ENCODE measurements around the gene UBE2B.
A peak's percentile ranks its signal among the peaks of the same experiment; 100 is the strongest.
"Not testable (repeated sequence)": the region's sequence is repeated elsewhere in the genome, so short reads cannot be mapped to it uniquely, and the experiment has no call there.

Gene UBE2B

DNA sequence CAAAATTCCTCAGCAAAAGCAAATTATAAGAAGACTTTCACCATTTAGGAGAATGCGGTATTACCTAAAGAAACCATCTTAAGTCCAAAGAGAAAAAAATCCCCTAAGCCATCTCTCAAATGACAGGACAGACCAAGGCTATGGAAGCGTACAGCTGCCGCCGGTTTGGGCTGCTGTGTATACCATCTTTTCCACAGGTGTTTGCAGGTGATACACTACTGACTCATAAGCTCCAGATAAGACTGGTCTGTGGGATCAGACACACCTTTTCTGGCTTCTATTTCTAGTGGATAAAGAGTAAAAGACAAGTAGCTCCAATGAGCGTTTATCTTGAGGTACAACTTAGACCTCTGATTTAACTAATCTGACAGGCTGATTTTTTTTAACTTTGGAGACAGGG is 32.6 kb downstream of the UBE2B start:
- no peak for DNase-seq

DNA sequence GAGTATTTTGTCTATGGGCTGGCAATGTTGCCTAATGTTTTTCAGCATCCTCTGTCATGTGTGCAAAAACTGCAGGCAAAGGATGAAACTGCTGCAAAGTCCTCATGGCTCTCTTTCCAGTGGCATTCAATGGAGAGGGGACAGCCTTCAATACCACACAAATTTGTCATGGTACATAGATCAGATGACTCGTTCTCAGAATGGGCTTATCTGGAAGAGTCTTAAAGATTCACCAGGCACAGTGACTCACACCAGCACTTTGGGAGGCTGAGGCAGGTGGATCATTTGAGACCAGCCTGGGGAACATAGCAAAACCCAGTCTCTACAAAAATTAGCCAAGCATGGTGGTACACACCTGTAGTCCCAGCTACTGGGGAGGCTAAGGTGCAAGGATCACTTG is 35.0 kb downstream of the UBE2B start:
- no peak for DNase-seq

DNA sequence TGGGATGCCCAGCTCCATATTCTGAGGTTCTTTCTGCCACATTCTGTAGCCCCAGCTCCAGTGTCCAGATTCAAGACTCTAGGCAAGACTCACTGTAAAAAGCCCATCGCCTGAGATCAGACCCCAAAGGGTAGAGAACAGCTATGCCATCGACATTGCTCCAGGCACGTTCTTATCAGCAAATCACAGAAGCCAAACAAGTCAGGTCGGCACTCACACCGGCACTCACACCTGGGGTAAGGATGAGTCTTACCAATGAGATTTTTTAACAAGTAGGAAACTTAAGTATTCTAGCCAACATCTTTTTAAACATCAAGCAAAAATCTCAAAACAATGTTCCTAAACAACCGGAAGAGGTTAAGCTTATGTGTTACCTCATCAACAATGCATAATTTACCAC is 38.0 kb downstream of the UBE2B start:
- no peak for DNase-seq

DNA sequence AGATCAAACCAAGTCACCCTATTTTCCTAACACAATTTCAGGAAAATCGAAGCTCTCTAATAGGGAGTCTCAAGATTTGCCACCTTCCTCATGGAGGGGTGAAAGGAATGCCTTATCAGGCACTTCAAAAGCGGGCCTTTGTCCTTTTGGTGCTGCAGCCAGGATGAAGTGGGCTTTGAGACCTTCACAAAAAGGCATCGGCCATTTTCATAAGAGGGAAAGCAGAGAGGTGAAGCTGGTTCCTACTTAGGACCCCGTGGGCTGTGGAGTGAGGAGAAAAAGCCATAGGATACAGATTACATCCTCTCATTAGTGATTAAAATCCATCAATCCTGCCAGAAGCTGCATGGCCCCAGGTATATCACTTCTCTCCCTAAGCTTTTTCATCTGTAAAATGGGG is 39.5 kb downstream of the UBE2B start:
- DNase-seq = no peak

DNA sequence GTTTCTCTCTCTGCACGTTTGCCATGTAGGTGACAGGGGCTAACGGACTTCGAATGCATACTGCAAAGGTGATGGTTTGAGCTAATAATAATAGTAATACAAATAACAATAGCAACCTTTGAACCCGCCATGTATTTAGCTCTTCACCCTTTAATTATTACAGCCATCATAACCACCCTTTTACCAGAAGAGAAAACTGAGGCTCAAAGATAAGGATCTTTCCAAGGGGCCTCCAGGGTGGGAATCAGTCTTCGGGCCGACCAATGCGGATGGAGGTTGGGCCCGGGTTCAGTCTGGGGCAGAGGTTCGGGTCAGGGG is 39.8 kb downstream of the UBE2B start:
- no peak for DNase-seq

DNA sequence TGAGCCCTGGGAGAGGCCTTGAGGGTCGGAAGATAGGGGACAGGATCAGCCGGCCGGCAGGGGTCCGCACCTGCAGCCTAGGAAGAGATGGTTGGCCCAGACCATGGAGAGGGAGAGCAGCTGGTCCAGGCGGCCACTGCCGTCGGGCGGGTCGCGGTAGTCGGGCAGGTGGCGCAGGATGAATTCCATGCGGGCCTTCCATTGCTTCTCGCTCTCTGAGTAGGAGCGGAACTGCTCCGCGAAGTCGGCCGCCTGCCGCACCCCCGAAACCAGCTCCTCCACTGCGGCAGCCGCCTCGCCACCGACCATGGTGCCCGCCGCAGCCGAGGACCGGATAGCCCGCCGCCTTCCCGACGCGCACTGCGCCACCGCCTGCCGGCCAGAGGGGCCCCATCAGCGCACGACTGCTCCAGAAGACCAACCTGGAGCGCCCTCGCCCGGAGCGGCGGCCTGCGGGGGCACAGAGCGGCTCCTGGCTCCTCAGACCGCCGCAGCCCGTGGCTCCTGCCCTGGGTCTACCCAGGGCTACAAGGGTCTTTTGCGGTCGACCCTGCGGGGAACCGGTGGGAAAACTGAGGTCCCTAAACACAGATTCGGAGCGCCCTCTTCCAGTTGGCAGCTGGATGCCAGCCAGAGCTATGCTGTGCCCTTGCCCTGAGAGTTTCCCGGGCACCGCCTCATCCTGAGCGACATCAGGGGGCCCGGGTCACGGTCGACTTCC is 40.3 kb downstream of the UBE2B start, which contains the start of gene CDKN2AIPNL:
TSS of gene CDKN2AIPNL (minus strand) at position 336 of the 721 bp plus-strand sequence. CDS start at position 309, 27 bp downstream.
- DNase-seq = peak; percentile 91

DNA sequence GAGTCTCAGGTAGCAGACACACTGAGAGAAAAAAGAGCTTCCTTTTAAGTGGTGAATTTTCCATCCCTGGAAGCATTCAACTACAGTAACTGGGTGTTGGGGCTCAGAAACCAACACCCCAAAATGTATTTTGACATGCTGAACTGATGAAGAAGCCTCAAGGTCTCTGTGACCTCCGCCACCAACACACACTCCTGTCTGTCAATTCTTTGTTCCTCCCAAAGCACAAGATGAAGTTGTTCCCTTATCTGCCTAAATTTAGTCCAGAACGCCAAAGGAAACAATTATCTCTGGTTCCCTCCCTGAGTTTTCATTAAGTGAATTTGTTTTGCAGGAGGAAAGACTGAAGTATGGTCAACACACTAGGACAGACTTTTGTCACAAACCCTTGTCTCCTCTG is 41.7 kb downstream of the UBE2B start:
- no peak for DNase-seq

DNA sequence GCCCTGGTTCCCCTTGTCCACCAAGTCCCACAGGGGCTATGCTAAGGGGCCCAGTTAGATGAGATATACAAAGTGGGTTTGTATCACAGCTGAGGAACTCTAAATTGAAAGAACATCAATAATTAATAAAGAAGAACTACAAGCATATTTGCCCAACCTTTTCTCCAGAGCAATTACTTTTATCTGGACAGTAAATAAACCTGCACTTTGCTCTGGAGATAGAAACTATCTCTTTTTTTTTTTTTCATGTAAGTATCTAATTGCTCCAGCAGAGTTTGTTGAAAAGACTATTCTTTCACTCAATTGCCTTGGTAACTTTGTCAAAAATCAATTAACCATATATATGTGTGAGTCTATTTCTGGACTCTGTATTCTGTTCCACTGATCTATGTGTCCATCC is 46.3 kb downstream of the UBE2B start:
- no peak for DNase-seq

DNA sequence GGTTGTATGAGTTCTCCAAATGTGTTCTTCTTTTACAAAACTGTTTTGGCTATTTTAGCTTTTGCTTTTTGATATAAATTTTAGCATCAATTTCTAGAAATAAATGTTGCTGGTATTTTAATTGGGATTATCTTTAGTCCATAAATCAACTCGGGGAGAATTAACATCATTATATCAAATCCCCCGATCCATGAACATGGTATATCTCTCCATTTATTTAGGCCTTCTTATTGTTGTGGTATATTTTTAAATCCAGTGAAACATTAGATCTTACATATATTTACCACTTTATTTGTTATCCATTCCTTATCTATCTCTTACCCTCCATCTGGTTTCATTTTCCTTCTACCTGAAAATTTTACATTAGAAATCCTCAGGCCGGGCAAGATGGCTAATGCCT is 47.6 kb downstream of the UBE2B start:
- no peak for DNase-seq

DNA sequence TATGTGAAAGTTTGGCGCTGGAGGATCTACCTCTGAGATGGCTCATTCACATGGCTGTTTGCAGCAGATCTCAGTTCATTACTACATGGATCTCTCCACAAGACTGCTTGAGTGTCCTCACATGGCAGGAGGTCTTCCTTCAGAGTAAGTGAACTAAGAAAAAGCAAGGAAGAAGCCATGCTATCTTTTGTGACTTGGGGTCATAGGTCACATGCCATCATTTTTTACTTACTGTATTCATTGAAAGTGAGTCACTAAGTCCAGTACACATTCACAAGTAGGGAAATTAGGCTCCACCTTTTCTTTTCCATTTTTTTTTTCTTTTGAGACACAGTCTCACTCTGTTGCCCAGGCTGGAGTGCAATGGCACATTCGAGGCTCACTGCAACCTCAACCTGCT is 49.0 kb downstream of the UBE2B start:
- DNase-seq = no peak

DNA sequence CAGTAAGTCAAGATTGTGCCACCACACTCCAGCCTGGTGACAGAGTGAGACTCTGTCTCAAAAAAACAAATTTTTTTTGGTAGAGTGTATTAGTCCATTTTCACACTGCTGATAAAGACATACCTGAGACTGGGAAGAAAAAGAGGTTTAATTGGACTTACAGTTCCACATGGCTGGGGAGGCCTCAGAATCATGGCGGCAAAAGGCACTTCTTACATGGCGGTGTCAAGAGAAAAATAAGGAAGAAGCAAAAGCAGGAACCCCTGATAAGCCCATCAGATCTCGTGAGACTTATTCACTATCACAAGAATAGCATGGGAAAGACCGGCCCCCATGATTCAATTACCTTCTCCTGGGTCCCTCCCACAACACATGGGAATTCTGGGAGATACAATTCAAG is 49.7 kb downstream of the UBE2B start:
- not testable (repeated sequence) for DNase-seq

DNA sequence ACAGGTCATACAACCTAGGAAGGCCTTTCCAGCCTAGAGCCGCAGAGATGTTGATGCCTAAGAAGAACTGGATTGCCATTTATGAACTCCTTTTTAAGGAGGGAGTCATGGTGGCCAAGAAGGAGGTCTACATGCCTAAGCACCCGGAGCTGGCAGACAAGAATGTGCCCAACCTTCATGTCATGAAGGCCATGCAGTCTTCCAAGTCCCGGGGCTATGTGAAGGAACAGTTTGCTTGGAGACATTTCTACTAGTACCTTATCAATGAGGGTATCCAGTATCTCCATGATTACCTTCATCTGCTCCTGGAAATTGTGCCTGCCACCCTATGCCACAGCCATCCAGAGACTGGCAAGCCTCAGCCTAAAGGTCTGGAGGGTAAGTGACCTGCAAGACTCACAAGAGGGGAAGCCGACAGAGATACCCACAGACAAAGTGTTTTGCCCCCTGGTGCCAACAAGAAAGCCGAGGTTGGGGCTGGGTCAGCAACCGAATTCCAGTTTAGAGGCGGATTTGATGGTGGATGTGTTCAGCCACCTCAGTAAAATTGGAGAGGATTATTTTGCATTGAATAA is 51.5 kb downstream of the UBE2B start:
- DNase-seq = no peak

DNA sequence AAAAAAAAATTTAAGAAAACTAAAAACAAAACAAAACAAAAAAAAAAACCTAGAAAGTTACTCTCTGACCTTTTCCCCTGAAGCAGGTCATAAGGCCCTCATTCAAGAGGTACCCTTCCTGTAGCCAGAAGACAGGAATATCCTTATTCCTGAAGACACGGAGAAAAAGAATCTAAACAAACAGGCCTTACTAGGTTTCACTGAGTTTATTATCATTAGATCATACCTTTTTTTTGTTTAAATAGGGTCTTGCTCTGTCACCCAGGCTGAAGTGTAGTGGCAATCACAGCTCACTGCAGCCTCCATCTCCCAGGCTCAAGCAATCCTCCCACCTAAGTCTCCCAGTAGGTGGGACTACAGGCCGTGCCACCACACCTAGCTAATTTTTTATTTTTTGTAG is 52.0 kb downstream of the UBE2B start:
- DNase-seq = no peak

DNA sequence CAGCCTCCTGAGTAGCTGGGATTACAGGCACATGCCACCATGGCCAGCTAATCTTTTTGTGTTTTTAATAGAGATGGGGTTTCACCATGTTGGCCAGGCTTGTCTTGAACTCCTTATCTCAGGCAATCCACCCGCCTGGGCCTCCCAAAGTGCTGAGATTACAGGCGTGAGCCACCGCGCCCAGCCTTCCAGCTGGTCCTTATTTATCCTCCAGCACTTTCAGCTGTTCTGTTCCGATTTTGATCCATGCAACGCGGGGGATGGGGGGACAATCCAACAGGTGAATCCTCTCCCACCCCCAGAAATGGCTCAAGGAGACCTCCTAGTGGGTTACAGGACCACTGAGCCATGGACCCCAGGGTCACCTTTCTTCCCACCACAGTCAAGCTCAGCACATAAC is 55.0 kb downstream of the UBE2B start:
- no peak for DNase-seq

DNA sequence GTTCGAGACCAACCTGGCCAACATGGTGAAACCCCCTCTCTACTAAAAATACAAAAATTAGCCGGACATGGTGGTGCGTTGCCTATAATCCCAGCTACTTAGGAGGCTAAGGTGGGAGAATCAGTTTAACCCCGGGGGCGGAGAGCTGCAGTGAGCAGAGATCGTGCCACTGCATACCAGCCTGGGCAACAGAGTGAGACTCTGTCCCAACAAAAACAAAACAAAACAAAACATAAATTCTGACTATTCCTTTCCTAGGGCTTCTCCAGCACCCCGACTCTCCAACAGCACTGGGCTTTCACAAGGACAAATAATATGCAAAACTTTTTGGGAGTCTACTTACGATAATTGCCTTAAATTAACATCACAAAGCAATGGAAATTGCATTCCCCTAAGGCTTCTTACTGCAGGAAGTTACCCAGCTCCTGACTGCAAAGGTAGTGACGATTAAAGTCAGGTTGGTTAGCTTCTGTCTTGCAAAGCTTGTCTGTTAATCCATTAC is 56.2 kb downstream of the UBE2B start:
- DNase-seq = no peak

DNA sequence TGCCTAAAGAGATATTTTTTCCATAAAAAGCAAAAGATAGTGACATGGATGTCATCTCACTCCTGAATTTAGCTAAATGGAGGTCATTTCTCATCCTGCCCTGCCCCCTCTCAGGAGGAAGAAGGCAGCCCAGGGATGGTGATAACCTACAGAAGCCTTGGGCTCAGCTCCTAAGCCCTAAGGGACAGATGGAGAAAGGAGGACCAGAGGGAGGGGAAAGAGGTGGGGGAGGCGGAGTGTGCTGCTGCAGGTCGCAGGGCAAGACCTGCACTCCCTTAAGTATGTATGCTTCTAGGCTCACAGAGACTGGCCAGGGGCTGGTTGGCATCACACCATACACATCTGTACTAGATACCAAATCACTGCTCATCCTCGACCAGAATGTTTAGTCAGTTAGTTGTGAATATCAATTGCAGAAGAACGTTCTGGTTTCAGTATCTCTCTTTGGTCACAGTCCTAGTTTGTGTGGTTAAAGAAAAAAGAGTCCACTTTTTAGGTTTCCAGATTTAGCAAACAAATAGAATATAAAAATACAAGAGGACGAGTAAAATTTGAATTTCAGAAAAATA is 58.7 kb downstream of the UBE2B start:
- no peak for DNase-seq

DNA sequence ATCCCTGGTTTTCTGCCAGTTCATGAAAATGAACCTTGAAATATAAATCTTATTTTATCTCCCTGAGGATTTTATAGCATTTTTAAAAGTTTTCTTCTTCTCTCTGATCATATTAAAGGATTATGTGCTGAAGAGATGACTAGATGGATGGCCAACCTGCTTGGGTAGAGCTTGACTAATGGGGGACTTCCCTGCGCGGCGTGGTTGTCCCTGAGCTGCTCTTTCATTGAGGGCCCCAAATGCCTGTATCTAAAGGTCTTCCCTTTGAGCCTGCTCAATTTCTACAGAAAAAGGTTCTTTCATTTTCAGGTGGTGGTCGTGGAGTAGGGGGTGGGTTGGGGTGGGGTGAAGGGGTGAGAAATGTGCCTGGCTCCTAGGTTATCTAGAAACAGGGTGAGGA is 60.8 kb downstream of the UBE2B start:
- no peak for DNase-seq

DNA sequence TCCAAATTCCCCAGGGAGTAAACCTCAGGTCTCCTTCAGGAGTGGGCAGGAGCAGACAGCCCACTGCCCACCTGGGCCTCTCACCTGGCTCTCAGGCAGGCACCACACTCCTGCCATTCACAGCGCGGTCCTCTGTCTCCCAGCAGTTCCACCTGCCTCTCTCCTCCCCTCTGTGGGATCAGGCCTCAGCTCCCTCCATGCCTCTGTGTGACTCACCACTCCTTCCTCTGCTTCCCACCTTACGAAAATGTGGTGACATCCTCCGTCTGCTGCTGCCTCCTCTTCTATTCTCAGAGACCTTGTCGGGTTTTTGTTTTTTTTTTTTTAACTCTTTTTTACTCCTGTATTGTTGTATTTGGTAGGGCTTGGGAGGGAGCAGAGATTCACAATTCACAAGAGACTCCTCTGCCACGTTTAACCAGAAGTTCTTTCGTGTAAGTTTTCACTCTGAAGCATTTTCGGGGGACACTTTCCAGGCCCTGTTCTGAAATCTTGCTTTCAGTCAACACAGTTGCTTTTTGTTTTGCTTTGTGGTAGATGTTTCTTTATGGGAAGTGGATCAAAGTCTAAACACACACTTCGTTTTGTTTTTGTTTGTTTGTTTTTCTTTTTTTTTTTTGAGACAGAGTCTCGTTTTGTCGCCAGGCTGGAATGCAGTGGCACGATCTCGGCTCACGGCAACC is 61.4 kb downstream of the UBE2B start:
- DNase-seq = no peak

DNA sequence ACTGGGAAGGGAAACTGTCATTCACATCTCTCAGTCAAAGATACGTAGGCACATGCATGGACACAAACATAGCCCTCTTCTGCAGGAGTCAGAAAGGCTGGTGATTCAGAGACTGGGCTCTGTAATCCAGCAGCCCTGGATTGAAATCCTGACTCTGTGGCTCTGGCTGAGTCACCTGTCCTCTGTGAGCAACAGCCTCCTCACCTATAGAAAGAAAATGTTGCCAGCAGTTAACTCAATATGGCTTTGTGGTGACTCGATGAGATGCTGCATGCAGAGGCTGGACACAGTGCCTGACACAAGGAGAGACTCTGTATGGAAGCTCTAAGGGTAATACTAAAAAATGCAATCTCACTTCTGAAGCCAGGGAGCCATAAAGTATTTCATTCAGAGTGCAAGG is 64.2 kb downstream of the UBE2B start:
- no peak for DNase-seq

DNA sequence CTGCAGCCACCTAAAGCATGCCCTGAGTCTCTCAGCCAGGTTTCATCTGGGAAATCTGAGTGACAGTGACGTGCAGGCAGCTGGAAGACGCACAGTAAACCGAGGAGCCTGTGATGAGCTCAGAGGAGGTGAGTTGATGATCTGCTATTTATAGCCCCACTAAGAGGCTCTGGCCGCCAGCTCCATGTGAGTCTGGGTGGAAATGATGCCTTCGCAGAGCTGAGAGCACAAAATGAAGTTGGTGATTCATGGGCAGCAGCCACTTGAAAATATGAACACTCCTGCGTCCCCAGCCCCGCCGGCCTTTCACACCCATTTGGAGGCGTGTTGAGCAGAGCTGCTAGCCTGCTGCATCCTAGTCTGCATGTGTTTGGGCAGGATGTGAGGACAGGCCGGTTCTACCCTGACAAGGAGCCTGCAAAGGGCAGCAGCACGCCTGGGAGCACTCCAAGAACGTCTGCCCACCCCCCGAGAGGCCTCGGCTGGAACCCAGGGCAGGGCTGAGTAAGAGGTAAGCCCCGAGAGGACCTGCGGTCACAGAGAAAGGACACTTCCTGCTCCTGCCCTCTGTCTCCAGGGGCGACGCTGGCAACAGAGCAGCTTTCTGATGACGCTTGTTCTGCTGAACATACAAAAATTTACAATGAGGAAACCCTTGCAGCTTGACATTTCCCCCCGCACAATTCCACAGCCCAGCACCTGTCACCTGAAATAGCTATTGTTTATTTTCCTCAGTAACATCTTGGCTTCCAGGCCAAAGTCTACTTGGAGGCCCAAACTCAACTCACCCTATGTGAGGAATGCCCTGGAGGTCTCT is 65.4 kb downstream of the UBE2B start:
- DNase-seq = peak; percentile 20

DNA sequence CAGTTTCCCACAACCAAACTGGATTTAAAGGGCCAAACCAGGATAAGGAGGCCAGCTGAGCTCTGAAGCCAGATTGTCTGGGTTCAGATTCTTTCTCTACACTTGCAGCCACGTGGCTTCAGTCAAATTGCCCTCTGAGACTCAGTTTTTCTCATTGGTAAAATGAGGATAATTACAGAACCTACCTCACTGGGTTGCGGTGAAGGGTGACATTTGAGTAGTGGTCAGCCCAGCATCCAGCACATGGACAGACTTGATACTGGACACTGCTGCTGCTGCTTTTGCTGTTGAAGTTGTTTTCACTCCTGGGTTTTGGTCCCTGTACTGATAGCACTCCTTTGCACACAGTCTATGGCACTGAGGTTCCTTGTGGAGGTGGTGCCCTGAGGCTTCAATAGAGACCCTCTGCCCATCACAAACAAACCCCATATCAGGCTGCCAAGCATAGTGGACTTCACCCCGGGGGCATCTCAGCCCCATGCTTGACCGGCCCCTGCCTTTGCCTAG is 66.0 kb downstream of the UBE2B start:
- no peak for DNase-seq

DNA sequence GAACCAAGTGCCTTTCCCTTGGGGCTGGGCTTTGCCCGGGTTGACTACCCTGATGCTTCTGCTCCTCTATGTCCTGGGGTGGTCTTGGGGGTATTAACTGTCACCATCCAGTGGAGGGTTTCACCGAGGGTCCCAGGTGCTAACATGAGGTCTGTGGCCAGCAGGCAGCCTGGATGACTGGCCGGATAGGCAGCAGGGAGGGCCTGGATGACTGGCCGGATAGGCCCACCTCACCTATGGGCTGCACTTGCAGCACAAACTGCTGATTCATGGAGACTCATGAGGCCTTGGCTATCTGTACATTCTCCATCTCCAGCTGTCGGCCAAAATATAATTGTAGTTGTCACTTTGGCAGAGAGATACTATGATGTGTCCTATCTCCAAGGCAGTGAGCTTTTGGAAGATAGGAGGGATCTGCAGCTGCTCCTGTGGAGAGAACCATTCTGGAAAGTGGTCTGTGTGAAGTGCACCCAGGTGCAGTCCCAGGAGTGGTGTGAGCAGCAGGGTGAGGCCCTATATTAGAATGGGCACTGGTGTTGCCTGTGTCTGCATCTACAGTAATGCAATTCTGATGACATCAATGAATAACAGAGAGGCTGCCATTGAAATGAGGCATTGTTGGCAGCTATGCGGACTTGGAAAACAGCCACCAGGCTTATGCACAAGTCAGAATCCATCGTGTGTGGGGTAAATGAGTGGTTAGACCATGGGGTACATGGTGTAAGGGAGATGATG is 66.6 kb downstream of the UBE2B start:
- no peak for DNase-seq

All from activated naive CD4-positive, alpha-beta T cell treated with anti-CD3 and anti-CD28 coated beads, Interleukin-2, amount 50 U/mL, for 16 hours (primary cell).